Esophagus muscularis mucosa (tissue), 4 donors: Measurements from ENCODE around the gene P4HTM. TPM values are rescaled to one million over a fixed set of nuclear protein-coding genes. Genes with fewer than 3 reads are reported as not detected.

ENCODE experiments used
- DNase-seq: peaks from one replicate; pipeline ENCODE4 v3.0.0-alpha.2; 2017; ENCODE audit errors: extremely low spot score
- H3K27ac ChIP-seq, 4 donors: fragments of 200-600 bp; sonication (generic); replicated peaks in 1 of 4; 1 replicate in 3 of 4; 2 replicates in 1 of 4; pipeline ENCODE4 v1.5.1; 2016 to 2019; ENCODE audit warnings: mild to moderate bottlenecking in 1 of 4
- H3K27me3 ChIP-seq, 4 donors: fragments of 200-600 bp; sonication (generic); one replicate each; pipeline versions ENCODE4 v1.5.1 to v1.6.0; 2016 to 2019
- H3K36me3 ChIP-seq, 4 donors: fragments of 200-600 bp; sonication (generic); one replicate each; pipeline ENCODE4 v1.5.1; 2016 to 2019
- H3K4me1 ChIP-seq, 4 donors: fragments of 200-600 bp; sonication (generic); one replicate each; pipeline ENCODE4 v1.5.1; 2016 to 2019
- H3K4me3 ChIP-seq, 4 donors: fragments of 200-600 bp; sonication (generic); 1 replicate in 2 of 4; 2 replicates in 2 of 4; pipeline ENCODE4 v1.5.1; 2016 to 2019; ENCODE audit warnings: mild to moderate bottlenecking in 4 of 4, moderate library complexity in 1 of 4
- H3K9me3 ChIP-seq, 4 donors: fragments of 200-600 bp; sonication (generic); 1 replicate in 3 of 4; 2 replicates in 1 of 4; pipeline ENCODE4 v1.5.1; 2016 to 2019
- CTCF ChIP-seq, 3 experiments: fragments of 200-600 bp in 2 of 3; fragments of 450-650 bp in 1 of 3; sonication (generic) in 2 of 3; IDR thresholded peaks; one replicate each; pipeline ENCODE4 v1.5.1; 2017 to 2019; ENCODE audit warnings: antibody characterized with exemption in 3 of 3, mild to moderate bottlenecking in 2 of 3, moderate library complexity in 1 of 3
- EP300 ChIP-seq: sonication (generic); formaldehyde crosslinking; IDR thresholded peaks from one replicate; pipeline ENCODE4 v1.6.1; 2017; ENCODE audit warnings: antibody characterized with exemption
- POLR2A ChIP-seq: fragments of 450-650 bp; IDR thresholded peaks from one replicate; pipeline ENCODE4 v1.6.1; 2017; ENCODE audit warnings: antibody characterized with exemption, moderate library complexity, mild to moderate bottlenecking, low read depth
- POLR2AphosphoS5 ChIP-seq, 2 donors: sonication (generic); formaldehyde crosslinking; IDR thresholded peaks; one replicate each; pipeline ENCODE4 v1.6.1; 2017; ENCODE audit warnings: antibody characterized with exemption in 2 of 2
- WGBS: methylation state at CpG from one replicate; pipeline ENCODE4 v1.1.5; 2018; 5-methylcytosine and 5-hydroxymethylcytosine counted together
- intact Hi-C: fragments of 100-400 bp; cut with DNase I; formaldehyde crosslinking; loops from one replicate; pipeline ENCODE4 v1.15.1; 2023
- small RNA-seq, 3 donors: library from RNA; depleted of rRNA; stranded (forward); fragments of <200 nt; gene quantifications; one replicate each; pipeline ENCODE3, GENCODE V24; 2016
- total RNA-seq, 4 donors: library from RNA; depleted of rRNA; stranded (reverse); fragments of >200 nt; gene quantifications; one replicate each; pipeline versions ENCODE4 v1.1.0 to v1.2.1, GENCODE V29; 2016

The P4HTM gene
- total RNA-seq, 4 donors from 2014 or later, result 25.3 to 46.4 (median 35.2) TPM

- Histone ChIP-seq H3K27me3 (no peaks in the 10 kb centered on the region), H3K4me3 (no peak overlapping the region), H3K9me3 (no peaks in the 10 kb centered on the region), H3K4me1 (peaks cover 0 to 8% (median under 1%) of the 10 kb centered on the region in 4 donors), H3K27ac (no peak overlapping the region), H3K36me3 (peaks cover 32 to 100% (median 86%) of the 10 kb centered on the region in 4 donors)
- no peak for DNase-seq
- TF ChIP-seq POLR2A, result no peak
- no peak for TF ChIP-seq CTCF (IDR thresholded peaks at IDR 0.05)
- TF ChIP-seq EP300, result no peak
- no peak for TF ChIP-seq POLR2AphosphoS5 (IDR thresholded peaks at IDR 0.05)
- intact Hi-C loops, result loop anchor here (5.0 kb wide), 1 partner anchor 58 kb away; the partner anchor contains the start of gene QRICH1
- 97% methylated on average over 2 of the region's 2 CpGs for WGBS
Observed at GRCh38 chr3:49034650-49035049, 44.6 kb downstream of the P4HTM start.

- H3K27ac ChIP-seq, result no peak overlapping the region
- no peak for DNase-seq
- TF ChIP-seq POLR2AphosphoS5 (IDR thresholded peaks at IDR 0.05) (no peak), POLR2A (no peak)
- intact Hi-C loops, result no loop called here
- no peaks in the 10 kb centered on the region for H3K27me3 ChIP-seq
- peaks cover 0 to 6% (median 3%) of the 10 kb centered on the region in 4 donors for H3K4me1 ChIP-seq
- 93% methylated on average over 3 of the region's 3 CpGs for WGBS
- H3K9me3 ChIP-seq, result no peaks in the 10 kb centered on the region
- H3K36me3 ChIP-seq, result peaks cover 32 to 100% (median 86%) of the 10 kb centered on the region in 4 donors
- no peak overlapping the region for H3K4me3 ChIP-seq
Observed at GRCh38 chr3:49035281-49035680, 45.2 kb downstream of the P4HTM start.

- no peak for DNase-seq
- intact Hi-C loops, result no loop called here
- Histone ChIP-seq H3K36me3 (peaks cover 26 to 81% (median 69%) of the 10 kb centered on the region in 4 donors), H3K27ac (no peak overlapping the region), H3K4me1 (peaks cover 0 to 9% (median 7%) of the 10 kb centered on the region in 4 donors), H3K4me3 (no peak overlapping the region), H3K27me3 (no peaks in the 10 kb centered on the region), H3K9me3 (no peaks in the 10 kb centered on the region)
- TF ChIP-seq EP300, result no peak
- no peak for TF ChIP-seq POLR2A
- no peak for TF ChIP-seq CTCF (IDR thresholded peaks at IDR 0.05)
- no peak for TF ChIP-seq POLR2AphosphoS5 (IDR thresholded peaks at IDR 0.05)
- 85% methylated on average over 1 of the region's 1 CpG for WGBS
Observed at GRCh38 chr3:49053543-49053942, 63.5 kb downstream of the P4HTM start.

- TF ChIP-seq EP300, result no peak
- no peak for TF ChIP-seq CTCF (IDR thresholded peaks at IDR 0.05)
- no peak for TF ChIP-seq POLR2A
- no peak for TF ChIP-seq POLR2AphosphoS5 (IDR thresholded peaks at IDR 0.05)
- Histone ChIP-seq H3K9me3 (no peaks in the 10 kb centered on the region), H3K27me3 (no peaks in the 10 kb centered on the region), H3K4me3 (no peak overlapping the region), H3K27ac (no peak overlapping the region), H3K4me1 (peaks cover 0 to 9% (median 7%) of the 10 kb centered on the region in 4 donors), H3K36me3 (peaks cover 26 to 84% (median 68%) of the 10 kb centered on the region in 4 donors)
- intact Hi-C loops, result no loop called here
- WGBS, result 97% methylated on average over 2 of the region's 2 CpGs
- no peak for DNase-seq
Observed at GRCh38 chr3:49054344-49054862, 64.4 kb downstream of the P4HTM start.

Small RNA genes lying within 50 kb of the gene (small RNA-seq; reads per million reads assigned to genes)
- gene MIR191 (3,999 to 6,123 (median 4,847) reads per million in 3 donors), gene MIR425 (11.8 to 19.3 (median 15.2) reads per million in 3 donors)

Other genes with a start within 250 kb of the P4HTM start
- 10 to 100 TPM; 30.7 to 43.3 (median 34.2) TPM for gene PRKAR2A, start 142.4 kb upstream of the P4HTM start, total RNA-seq
- 10 to 100 TPM; 13.3 to 34.6 (median 21.8) TPM for gene SLC25A20, start 91.4 kb upstream of the P4HTM start, total RNA-seq
- gene ARIH2, start 71.4 kb upstream of the P4HTM start, total RNA-seq, result 100 to 1,000 TPM in 1 of 4 donors, 10 to 100 TPM in 3; 78.9 to 109 (median 97.5) TPM
- gene WDR6, start 17.1 kb downstream of the P4HTM start, total RNA-seq, result 100 to 1,000 TPM in 1 of 4 donors, 10 to 100 TPM in 3; 77.2 to 101 (median 89.0) TPM
- 10 to 100 TPM; 12.4 to 31.5 (median 20.1) TPM for gene DALRD3, start 28.3 kb downstream of the P4HTM start, total RNA-seq
- 100 to 1,000 TPM in 3 of 4 donors, 10 to 100 TPM in 1; 90.9 to 142 (median 116) TPM for gene NDUFAF3, start 31.9 kb downstream of the P4HTM start, total RNA-seq
- 100 to 1,000 TPM in 3 of 4 donors, 10 to 100 TPM in 1; 71.0 to 174 (median 123) TPM for gene IMPDH2, start 39.2 kb downstream of the P4HTM start, total RNA-seq
- gene QRICH1, start 103.8 kb downstream of the P4HTM start, total RNA-seq, result 100 to 1,000 TPM in 1 of 4 donors, 10 to 100 TPM in 3; 81.8 to 228 (median 91.2) TPM
- 100 to 1,000 TPM; 151 to 229 (median 197) TPM for gene QARS1, start 114.5 kb downstream of the P4HTM start, total RNA-seq
- 10 to 100 TPM; 57.5 to 64.4 (median 59.9) TPM for gene USP19, start 130.6 kb downstream of the P4HTM start, total RNA-seq
- 1,000 to 10,000 TPM in 1 of 4 donors, 100 to 1,000 TPM in 3; 609 to 1,229 (median 740) TPM for gene LAMB2, start 142.8 kb downstream of the P4HTM start, total RNA-seq
- 10 to 100 TPM; 19.9 to 25.6 (median 23.7) TPM for gene CCDC71, start 176.1 kb downstream of the P4HTM start, total RNA-seq
- gene KLHDC8B, start 181.4 kb downstream of the P4HTM start, total RNA-seq, result 100 to 1,000 TPM in 1 of 4 donors, 10 to 100 TPM in 3; 78.6 to 190 (median 91.2) TPM